Activated CD8-positive, alpha-beta memory T cell treated with anti-CD3 and anti-CD28 coated beads, Interleukin-2, amount 10 ng/mL, durations not matched to agents 7 days and 5 days (primary cell): ENCODE results near the gene C8G. TPM values are rescaled to one million over a fixed set of nuclear protein-coding genes. Genes with fewer than 3 reads are reported as not detected.

Source experiments
- ATAC-seq: fragments of 150-1000 bp; cut with Tn5 transposase; one replicate; pipeline ENCODE4 v1.10.0; 2021; ENCODE audit warnings: moderate library complexity
- CTCF ChIA-PET: fragments of 350-600 bp; sonication (Branson Sonifier 250); formaldehyde crosslinking; loops from one replicate; lab custom pipeline; 2021; ENCODE audit warnings: antibody characterized with exemption; lab: Charles Lee
- DNase-seq: peaks from one replicate; pipeline ENCODE4 v3.0.0-alpha.2; 2020
- H3K27ac Mint-ChIP-seq: one replicate; pipeline ENCODE4 v1.8.0; 2021; ENCODE audit warnings: mild to moderate bottlenecking, mixed read lengths
- H3K27me3 Mint-ChIP-seq: one replicate; pipeline ENCODE4 v1.8.0; 2021; ENCODE audit warnings: mixed read lengths
- H3K36me3 Mint-ChIP-seq: one replicate; pipeline ENCODE4 v1.8.0; 2021; ENCODE audit warnings: mild to moderate bottlenecking, mixed read lengths
- H3K4me1 Mint-ChIP-seq: one replicate; pipeline ENCODE4 v1.8.0; 2021; ENCODE audit warnings: mixed read lengths
- H3K4me3 Mint-ChIP-seq: one replicate; pipeline ENCODE4 v1.8.0; 2021; ENCODE audit warnings: mild to moderate bottlenecking, moderate library complexity, mixed read lengths
- H3K9me3 Mint-ChIP-seq: one replicate; pipeline ENCODE4 v1.8.0; 2022; ENCODE audit warnings: low read depth, mixed read lengths
- total RNA-seq, 2 experiments: library from RNA; stranded (reverse); gene quantifications; one replicate each; pipeline ENCODE4 v1.2.3, GENCODE V29; 2021

The C8G gene
- total RNA-seq, 2 experiments from 2014 or later, result 1.7 TPM; not detected in 1

GRCh38 chr9:136955943-136956335 lies 10.9 kb downstream of the C8G start:
- ATAC-seq (no peak), DNase-seq (no peak)
- Mint-ChIP-seq H3K27me3 (no peaks in the 10 kb centered on the region), H3K9me3 (peaks cover 6% of the 10 kb centered on the region), H3K4me3 (no peak overlapping the region), H3K36me3 (peaks cover 2% of the 10 kb centered on the region), H3K27ac (no peak overlapping the region), H3K4me1 (peaks cover 10% of the 10 kb centered on the region)
- CTCF ChIA-PET, result interaction anchor here (1.1 kb wide), 1 partner anchor 10 kb away, joined by 3 read pairs; no protein-coding TSS in a partner anchor

GRCh38 chr9:136956604-136957003 lies 11.6 kb downstream of the C8G start:
- H3K27me3 Mint-ChIP-seq, result no peaks in the 10 kb centered on the region
- peaks cover 6% of the 10 kb centered on the region for H3K9me3 Mint-ChIP-seq
- H3K36me3 Mint-ChIP-seq, result peaks cover 2% of the 10 kb centered on the region
- no peak for DNase-seq
- H3K4me3 Mint-ChIP-seq, result no peak overlapping the region
- CTCF ChIA-PET, result interaction anchor here (0.6 kb wide), 1 partner anchor 179 kb away, joined by 3 read pairs; no protein-coding TSS in a partner anchor
- no peak for ATAC-seq
- H3K4me1 Mint-ChIP-seq, result peaks cover 11% of the 10 kb centered on the region
- H3K27ac Mint-ChIP-seq, result no peak overlapping the region

- CTCF ChIA-PET, result no interaction called here
- no peaks in the 10 kb centered on the region for H3K27me3 Mint-ChIP-seq
- ATAC-seq, result no peak
- peaks cover 15% of the 10 kb centered on the region for H3K4me1 Mint-ChIP-seq
- H3K36me3 Mint-ChIP-seq, result peaks cover 2% of the 10 kb centered on the region
- peaks cover 6% of the 10 kb centered on the region for H3K9me3 Mint-ChIP-seq
- H3K4me3 Mint-ChIP-seq, result no peak overlapping the region
- no peak for DNase-seq
- no peak overlapping the region for H3K27ac Mint-ChIP-seq
These were observed 12.4 kb downstream of the C8G start for GRCh38 chr9:136957461-136957860.

- H3K9me3 Mint-ChIP-seq, result peaks cover 6% of the 10 kb centered on the region
- peaks cover 19% of the 10 kb centered on the region for H3K4me1 Mint-ChIP-seq
- no peaks in the 10 kb centered on the region for H3K27me3 Mint-ChIP-seq
- H3K27ac Mint-ChIP-seq, result no peak overlapping the region
- CTCF ChIA-PET, result interaction anchor here (1.1 to 3.1 kb wide), 2 partner anchors 10 to 18 kb away, joined by 5 to 16 read pairs; no protein-coding TSS in a partner anchor
- H3K4me3 Mint-ChIP-seq, result no peak overlapping the region
- DNase-seq (no peak), ATAC-seq (no peak)
- H3K36me3 Mint-ChIP-seq, result peaks cover 2% of the 10 kb centered on the region
These were observed 12.9 kb downstream of the C8G start for GRCh38 chr9:136957901-136958300.

GRCh38 chr9:136958473-136958872 lies 13.4 kb downstream of the C8G start:
- Mint-ChIP-seq H3K27ac (no peak overlapping the region), H3K27me3 (no peaks in the 10 kb centered on the region), H3K4me1 (peaks cover 23% of the 10 kb centered on the region), H3K36me3 (peaks cover 2% of the 10 kb centered on the region), H3K9me3 (peaks cover 6% of the 10 kb centered on the region), H3K4me3 (no peak overlapping the region)
- ATAC-seq (no peak), DNase-seq (no peak)
- CTCF ChIA-PET, result interaction anchor here (1.1 to 3.1 kb wide), 2 partner anchors 10 to 18 kb away, joined by 5 to 16 read pairs; no protein-coding TSS in a partner anchor

GRCh38 chr9:136958898-136959850 lies 14.1 kb downstream of the C8G start:
- Mint-ChIP-seq H3K36me3 (peaks cover 2% of the 10 kb centered on the region), H3K27me3 (no peaks in the 10 kb centered on the region), H3K9me3 (peaks cover 6% of the 10 kb centered on the region), H3K4me3 (no peak overlapping the region), H3K27ac (no peak overlapping the region), H3K4me1 (peaks cover 23% of the 10 kb centered on the region)
- DNase-seq (no peak), ATAC-seq (no peak)
- CTCF ChIA-PET, result interaction anchor here (0.8 to 3.1 kb wide), 6 partner anchors 11 to 76 kb away, joined by 3 to 16 read pairs (median 5); partner anchors contain the start of gene PAXX

- CTCF ChIA-PET, result interaction anchor here (0.8 to 3.1 kb wide), 6 partner anchors 12 to 75 kb away, joined by 3 to 16 read pairs (median 8); partner anchors contain the start of gene PAXX
- DNase-seq (peak; percentile 70), ATAC-seq (no peak)
- Mint-ChIP-seq H3K27me3 (no peaks in the 10 kb centered on the region), H3K4me3 (no peak overlapping the region), H3K36me3 (peaks cover 2% of the 10 kb centered on the region), H3K27ac (peak overlapping the region; percentile 84), H3K9me3 (peaks cover 6% of the 10 kb centered on the region), H3K4me1 (peaks cover 35% of the 10 kb centered on the region)
These were observed 15.3 kb downstream of the C8G start for GRCh38 chr9:136960212-136960937.

GRCh38 chr9:136960938-136961275 lies 15.9 kb downstream of the C8G start:
- DNase-seq (no peak), ATAC-seq (no peak)
- peaks cover 2% of the 10 kb centered on the region for H3K36me3 Mint-ChIP-seq
- H3K4me1 Mint-ChIP-seq, result peaks cover 40% of the 10 kb centered on the region
- no peak overlapping the region for H3K27ac Mint-ChIP-seq
- no peaks in the 10 kb centered on the region for H3K27me3 Mint-ChIP-seq
- CTCF ChIA-PET, result interaction anchor here (1.8 to 3.1 kb wide), 5 partner anchors 13 to 68 kb away, joined by 5 to 16 read pairs (median 12); partner anchors contain the start of gene PAXX
- peaks cover 6% of the 10 kb centered on the region for H3K9me3 Mint-ChIP-seq
- no peak overlapping the region for H3K4me3 Mint-ChIP-seq

- no peak for ATAC-seq
- Mint-ChIP-seq H3K4me3 (no peak overlapping the region), H3K27ac (no peak overlapping the region), H3K9me3 (peaks cover 3% of the 10 kb centered on the region), H3K27me3 (no peaks in the 10 kb centered on the region), H3K36me3 (peaks cover 2% of the 10 kb centered on the region), H3K4me1 (peaks cover 46% of the 10 kb centered on the region)
- CTCF ChIA-PET, result interaction anchor here (1.8 to 2.6 kb wide), 4 partner anchors 13 to 68 kb away, joined by 5 to 15 read pairs (median 11); partner anchors contain the start of gene PAXX
- DNase-seq, result no peak
These were observed 16.4 kb downstream of the C8G start for GRCh38 chr9:136961279-136962065.

GRCh38 chr9:136962163-136962562 lies 17.1 kb downstream of the C8G start:
- Mint-ChIP-seq H3K4me3 (no peak overlapping the region), H3K36me3 (no peaks in the 10 kb centered on the region), H3K27me3 (no peaks in the 10 kb centered on the region), H3K27ac (no peak overlapping the region), H3K4me1 (peaks cover 46% of the 10 kb centered on the region), H3K9me3 (no peaks in the 10 kb centered on the region)
- CTCF ChIA-PET, result interaction anchor here (0.9 to 2.6 kb wide), 5 partner anchors 9 to 73 kb away, joined by 3 to 15 read pairs (median 4); no protein-coding TSS in a partner anchor
- DNase-seq, result no peak
- ATAC-seq, result no peak

- Mint-ChIP-seq H3K36me3 (no peaks in the 10 kb centered on the region), H3K9me3 (no peaks in the 10 kb centered on the region), H3K4me3 (no peak overlapping the region), H3K27ac (peak overlapping the region; percentile 71), H3K27me3 (no peaks in the 10 kb centered on the region), H3K4me1 (peaks cover 46% of the 10 kb centered on the region)
- no peak for DNase-seq
- ATAC-seq, result no peak
- CTCF ChIA-PET, result interaction anchor here (0.9 to 2.6 kb wide), 5 partner anchors 10 to 72 kb away, joined by 3 to 15 read pairs (median 4); no protein-coding TSS in a partner anchor
These were observed 17.7 kb downstream of the C8G start for GRCh38 chr9:136962701-136963248.

GRCh38 chr9:136963341-136963740 lies 18.3 kb downstream of the C8G start:
- Mint-ChIP-seq H3K9me3 (no peaks in the 10 kb centered on the region), H3K36me3 (no peaks in the 10 kb centered on the region), H3K27ac (peak overlapping the region; percentile 71), H3K4me1 (peaks cover 46% of the 10 kb centered on the region), H3K27me3 (no peaks in the 10 kb centered on the region), H3K4me3 (no peak overlapping the region)
- DNase-seq (no peak), ATAC-seq (no peak)
- CTCF ChIA-PET, result interaction anchor here (0.9 to 2.6 kb wide), 4 partner anchors 10 to 72 kb away, joined by 3 to 15 read pairs (median 4); no protein-coding TSS in a partner anchor
